ENCODE data around the gene EPHA8.

- TF ChIP-seq CTCF (IDR thresholded peaks at IDR 0.05), result no peak
- TF ChIP-seq POLR2AphosphoS5 (IDR thresholded peaks at IDR 0.05), result no peak
- TF ChIP-seq POLR2A (IDR thresholded peaks at IDR 0.05; ENCODE audit: low read depth), result no peak
- TF ChIP-seq EP300 (IDR thresholded peaks at IDR 0.05), result no peak
These were observed 28.3 kb downstream of the EPHA8 start for GRCh38 chr1:22591576-22591975.
